Neural cell (in vitro differentiated cells): ENCODE results near the gene PSENEN. TPM values are rescaled to one million over a fixed set of nuclear protein-coding genes. Genes with fewer than 3 reads are reported as not detected.
A peak's percentile ranks its signal among the peaks of the same experiment; 100 is the strongest.

Experiments used
- H2AFZ ChIP-seq: fragments of 200-600, 300-800 bp; sonication (generic), shearing (Covaris generic); 2 replicates; pipeline ENCODE4 v1.6.0; 2014; ENCODE audit warnings: low read depth, mild to moderate bottlenecking, antibody characterized with exemption, low read length, moderate library complexity
- H3F3A ChIP-seq: fragments of 200-600 bp; shearing (Covaris generic); 2 replicates; pipeline ENCODE4 v1.6.1; 2016; ENCODE audit warnings: mild to moderate bottlenecking, moderate library complexity, mixed read lengths, antibody characterized with exemption, low read length; ENCODE audit not compliant: insufficient read depth, poor library complexity, severe bottlenecking
- H3K27ac ChIP-seq: fragments of 200-600, 300-800 bp; sonication (generic), shearing (Covaris generic); 2 replicates; pipeline ENCODE4 v1.5.1; 2014; ENCODE audit warnings: mild to moderate bottlenecking, low read length, moderate library complexity
- H3K27me3 ChIP-seq: fragments of 300-800, 200-600 bp; sonication (generic), shearing (Covaris generic); 2 replicates; pipeline ENCODE4 v1.6.0; 2014; ENCODE audit warnings: mild to moderate bottlenecking, low read depth, low read length, moderate library complexity; ENCODE audit not compliant: insufficient read depth
- H3K36me3 ChIP-seq: fragments of 300-800, 200-600 bp; sonication (generic), shearing (Covaris generic); 2 replicates; pipeline ENCODE4 v1.5.1; 2014; ENCODE audit warnings: mild to moderate bottlenecking, antibody characterized with exemption, low read length, moderate library complexity; ENCODE audit not compliant: insufficient read depth
- H3K4me2 ChIP-seq: fragments of 300-800, 200-600 bp; sonication (generic), shearing (Covaris generic); 2 replicates; pipeline ENCODE4 v1.6.0; 2014; ENCODE audit warnings: mild to moderate bottlenecking, low read length
- H3K4me3 ChIP-seq: fragments of 300-800, 200-600 bp; sonication (generic), shearing (Covaris generic); 2 replicates; pipeline ENCODE4 v1.5.1; 2014; ENCODE audit warnings: mild to moderate bottlenecking, low read length, moderate library complexity
- H3K79me2 ChIP-seq: fragments of 200-600 bp; shearing (Covaris generic); replicated peaks from 2 replicates; pipeline ENCODE4 v1.6.0; 2014; ENCODE audit warnings: mild to moderate bottlenecking, low read length, moderate library complexity; ENCODE audit not compliant: insufficient read depth
- H3K9ac ChIP-seq: fragments of 300-800, 200-600 bp; sonication (generic), shearing (Covaris generic); 2 replicates; pipeline ENCODE4 v1.6.1; 2016; ENCODE audit warnings: mild to moderate bottlenecking, low read length, mixed read lengths
- H3K9me2 ChIP-seq: fragments of 200-600 bp; shearing (Covaris generic); 2 replicates; pipeline ENCODE4 v1.6.1; 2016; ENCODE audit warnings: mild to moderate bottlenecking, low read length, mixed read lengths; ENCODE audit not compliant: insufficient read depth
- H3K9me3 ChIP-seq: fragments of 200-600, 300-800 bp; sonication (generic), shearing (Covaris generic); 2 replicates; pipeline ENCODE4 v1.6.1; 2016; ENCODE audit warnings: mild to moderate bottlenecking, mixed run types, low read length, moderate library complexity, mixed read lengths
- H4K20me1 ChIP-seq: fragments of 200-600 bp; shearing (Covaris generic); 2 replicates; pipeline ENCODE4 v1.6.1; 2016; ENCODE audit warnings: mild to moderate bottlenecking, mixed run types; ENCODE audit not compliant: insufficient read depth
- CTCF ChIP-seq: fragments of 450-650 bp; IDR thresholded peaks from 2 replicates; pipeline ENCODE4 v1.5.1; 2014; ENCODE audit warnings: antibody characterized with exemption, mild to moderate bottlenecking, moderate library complexity; ENCODE audit not compliant: poor library complexity, severe bottlenecking
- EP300 ChIP-seq: fragments of 450-650 bp; conservative IDR thresholded peaks from 2 replicates; pipeline ENCODE4 v1.6.1; 2014; ENCODE audit warnings: antibody characterized with exemption, mild to moderate bottlenecking, moderate library complexity; ENCODE audit not compliant: poor library complexity, severe bottlenecking
- EZH2 ChIP-seq: fragments of 200-600, 300-800 bp; shearing (Covaris generic), sonication (generic); IDR thresholded peaks from 2 replicates; pipeline ENCODE4 v1.6.1; 2014; ENCODE audit warnings: antibody characterized with exemption, low read length, borderline replicate concordance, mild to moderate bottlenecking; ENCODE audit not compliant: insufficient read depth, poor library complexity, severe bottlenecking
- MXI1 ChIP-seq: fragments of 450-650 bp; conservative IDR thresholded peaks from 2 replicates; pipeline ENCODE4 v1.6.1; 2014; ENCODE audit warnings: antibody characterized with exemption, mild to moderate bottlenecking; ENCODE audit not compliant: poor library complexity, severe bottlenecking
- POLR2AphosphoS5 ChIP-seq: IDR thresholded peaks from 2 replicates; pipeline ENCODE4 v1.6.1; 2012
- RAD21 ChIP-seq: fragments of 450-650 bp; conservative IDR thresholded peaks from 2 replicates; pipeline ENCODE4 v1.6.1; 2014; ENCODE audit warnings: antibody characterized with exemption, mild to moderate bottlenecking, moderate library complexity
- REST ChIP-seq: IDR thresholded peaks from 2 replicates; pipeline ENCODE4 v1.6.1; 2012; ENCODE audit warnings: borderline replicate concordance
- SMC3 ChIP-seq: fragments of 450-650 bp; conservative IDR thresholded peaks from 2 replicates; pipeline ENCODE4 v1.6.1; 2014; ENCODE audit warnings: antibody characterized with exemption, mild to moderate bottlenecking, moderate library complexity; ENCODE audit not compliant: poor library complexity
- TAF1 ChIP-seq: IDR thresholded peaks from 2 replicates; pipeline ENCODE4 v1.6.1; 2012; ENCODE audit warnings: low read depth
- polyA plus RNA-seq: library from polyadenylated mRNA; depleted of rRNA; stranded (reverse); fragments of >200 nt; gene quantifications from 2 replicates; pipeline ENCODE4 v1.2.3, GENCODE V29; 2014

PSENEN gene
- polyA plus RNA-seq, 1 donor from 2014 or later, result 46.2 TPM

- Histone ChIP-seq H3F3A (no peaks in the 10 kb centered on the region), H3K27ac (no peak overlapping the region), H2AFZ (no peak overlapping the region), H3K9me3 (no peaks in the 10 kb centered on the region), H3K9me2 (no peaks in the 10 kb centered on the region), H3K79me2 (no peaks in the 10 kb centered on the region), H3K4me2 (no peak overlapping the region), H3K36me3 (no peaks in the 10 kb centered on the region), H4K20me1 (no peaks in the 10 kb centered on the region), H3K4me3 (no peak overlapping the region), H3K9ac (no peak overlapping the region), H3K27me3 (no peaks in the 10 kb centered on the region)
- TF ChIP-seq EP300 (no peak), RAD21 (no peak)
These were observed 48.6 kb upstream of the PSENEN start for GRCh38 chr19:35696835-35697234.

- H3K9me2 ChIP-seq, result no peaks in the 10 kb centered on the region
- H3K27me3 ChIP-seq, result no peaks in the 10 kb centered on the region
- H3K9ac ChIP-seq, result peak overlapping the region; percentile 50
- H3K4me2 ChIP-seq, result peak overlapping the region; percentile 43
- TF ChIP-seq EP300 (peak; percentile 45), SMC3 (peak; percentile 51), RAD21 (peak; percentile 35), CTCF (peak; percentile 26), EZH2 (no peak), REST (no peak), MXI1 (no peak), POLR2AphosphoS5 (no peak), TAF1 (no peak)
- peak overlapping the region; percentile 15 for H3K27ac ChIP-seq
- no peaks in the 10 kb centered on the region for H3K9me3 ChIP-seq
- no peaks in the 10 kb centered on the region for H3K36me3 ChIP-seq
- no peaks in the 10 kb centered on the region for H3F3A ChIP-seq
- no peaks in the 10 kb centered on the region for H4K20me1 ChIP-seq
- peak overlapping the region; percentile 85 for H3K4me3 ChIP-seq
- H2AFZ ChIP-seq, result peak overlapping the region; percentile 77
- no peaks in the 10 kb centered on the region for H3K79me2 ChIP-seq
These were observed 43.0 kb upstream of the PSENEN start for GRCh38 chr19:35702223-35703012.
